Activated T-helper 17 cell treated with anti-CD3 and anti-CD28 coated beads, Interleukin-2, amount 50 U/mL, for 72 hours (primary cell): Measurements from ENCODE around the gene BBS2. TPM values are rescaled to one million over a fixed set of nuclear protein-coding genes. Genes with fewer than 3 reads are reported as not detected.

Experiments used
- ATAC-seq: fragments of 150-1000 bp; cut with Tn5 transposase; replicated peaks from 2 replicates; pipeline ENCODE4 v1.10.0; 2021; ENCODE audit warnings: mild to moderate bottlenecking, moderate library complexity
- H3K27ac Mint-ChIP-seq: one replicate; pipeline ENCODE4 v1.8.0; 2022; ENCODE audit warnings: mixed read lengths
- H3K27me3 Mint-ChIP-seq: one replicate; pipeline ENCODE4 v1.8.0; 2022; ENCODE audit warnings: mixed read lengths
- H3K36me3 Mint-ChIP-seq: one replicate; pipeline ENCODE4 v1.8.0; 2022; ENCODE audit warnings: low read depth, mild to moderate bottlenecking, mixed read lengths
- H3K4me1 Mint-ChIP-seq: one replicate; pipeline ENCODE4 v1.8.0; 2022; ENCODE audit warnings: mixed read lengths
- H3K4me3 Mint-ChIP-seq: one replicate; pipeline ENCODE4 v1.8.0; 2022; ENCODE audit warnings: mild to moderate bottlenecking, mixed read lengths
- H3K9me3 Mint-ChIP-seq: one replicate; pipeline ENCODE4 v1.8.0; 2022; ENCODE audit warnings: mixed read lengths
- total RNA-seq, 2 donors: library from RNA; stranded (reverse); gene quantifications; one replicate each; pipeline ENCODE4 v1.2.3, GENCODE V29; 2022

BBS2 gene
- total RNA-seq, 2 donors from 2014 or later: 18.8 to 23.2 TPM

- peaks cover 83% of the 10 kb centered on the region for H3K36me3 Mint-ChIP-seq
- H3K4me1 Mint-ChIP-seq: peaks cover 13% of the 10 kb centered on the region
- H3K9me3 Mint-ChIP-seq: no peaks in the 10 kb centered on the region
- no peak overlapping the region for H3K4me3 Mint-ChIP-seq
- no peak overlapping the region for H3K27ac Mint-ChIP-seq
- ATAC-seq: no peak
- H3K27me3 Mint-ChIP-seq: no peaks in the 10 kb centered on the region
These were observed 41.4 kb downstream of the BBS2 start for GRCh38 chr16:56478281-56479049.

GRCh38 chr16:56477096-56477878, 42.5 kb downstream of the BBS2 start:
- ATAC-seq: peak; percentile 95

DNA sequence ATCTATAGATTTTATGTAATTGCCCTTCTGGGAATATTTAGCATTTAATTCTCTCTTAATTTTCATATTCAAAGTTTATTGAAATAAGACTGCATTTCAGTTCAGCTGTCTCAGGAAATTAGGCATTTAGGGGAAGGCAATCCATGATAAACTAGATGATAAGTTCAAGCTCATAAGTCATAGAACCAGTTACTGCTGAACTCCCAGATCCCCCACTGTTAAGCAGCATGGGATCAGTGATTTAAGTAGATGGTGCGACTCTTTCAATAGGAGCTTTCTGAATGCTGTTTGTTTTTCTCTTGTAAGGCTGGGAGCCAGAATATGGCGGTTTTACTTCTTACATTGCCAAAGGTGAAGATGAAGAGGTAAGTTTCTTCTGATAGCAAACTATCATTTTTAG, 44.6 kb downstream of the BBS2 start:
- Mint-ChIP-seq H3K27ac (peak overlapping the region; percentile 9), H3K27me3 (no peaks in the 10 kb centered on the region), H3K9me3 (no peaks in the 10 kb centered on the region), H3K4me3 (no peak overlapping the region), H3K4me1 (peaks cover 13% of the 10 kb centered on the region), H3K36me3 (peaks cover 98% of the 10 kb centered on the region)
- no peak for ATAC-seq

More at GRCh38 chr16:56477096-56477878, 42.5 kb downstream of the BBS2 start:
- H3K27me3 Mint-ChIP-seq: no peaks in the 10 kb centered on the region
- peak overlapping the region; percentile 51 for H3K27ac Mint-ChIP-seq
- peaks cover 89% of the 10 kb centered on the region for H3K36me3 Mint-ChIP-seq
- H3K4me3 Mint-ChIP-seq: peak overlapping the region; percentile 34
- H3K4me1 Mint-ChIP-seq: peaks cover 13% of the 10 kb centered on the region
- no peaks in the 10 kb centered on the region for H3K9me3 Mint-ChIP-seq

GRCh38 chr16:56470666-56471065, 49.2 kb downstream of the BBS2 start:
- H3K4me1 Mint-ChIP-seq: no peaks in the 10 kb centered on the region
- no peaks in the 10 kb centered on the region for H3K27me3 Mint-ChIP-seq
- no peaks in the 10 kb centered on the region for H3K9me3 Mint-ChIP-seq
- H3K27ac Mint-ChIP-seq: peak overlapping the region; percentile 22
- H3K36me3 Mint-ChIP-seq: peaks cover 100% of the 10 kb centered on the region
- ATAC-seq: no peak
- no peak overlapping the region for H3K4me3 Mint-ChIP-seq

- Mint-ChIP-seq H3K27me3 (no peaks in the 10 kb centered on the region), H3K36me3 (peaks cover 100% of the 10 kb centered on the region), H3K4me1 (no peaks in the 10 kb centered on the region), H3K9me3 (no peaks in the 10 kb centered on the region), H3K4me3 (no peak overlapping the region), H3K27ac (peak overlapping the region; percentile 22)
- ATAC-seq: no peak
These were observed 49.6 kb downstream of the BBS2 start for GRCh38 chr16:56470232-56470631.

GRCh38 chr16:56469748-56470147, 50.1 kb downstream of the BBS2 start:
- no peaks in the 10 kb centered on the region for H3K4me1 Mint-ChIP-seq
- H3K36me3 Mint-ChIP-seq: peaks cover 100% of the 10 kb centered on the region
- no peak for ATAC-seq
- no peak overlapping the region for H3K4me3 Mint-ChIP-seq
- H3K27me3 Mint-ChIP-seq: no peaks in the 10 kb centered on the region
- H3K9me3 Mint-ChIP-seq: no peaks in the 10 kb centered on the region
- H3K27ac Mint-ChIP-seq: peak overlapping the region; percentile 22

DNA sequence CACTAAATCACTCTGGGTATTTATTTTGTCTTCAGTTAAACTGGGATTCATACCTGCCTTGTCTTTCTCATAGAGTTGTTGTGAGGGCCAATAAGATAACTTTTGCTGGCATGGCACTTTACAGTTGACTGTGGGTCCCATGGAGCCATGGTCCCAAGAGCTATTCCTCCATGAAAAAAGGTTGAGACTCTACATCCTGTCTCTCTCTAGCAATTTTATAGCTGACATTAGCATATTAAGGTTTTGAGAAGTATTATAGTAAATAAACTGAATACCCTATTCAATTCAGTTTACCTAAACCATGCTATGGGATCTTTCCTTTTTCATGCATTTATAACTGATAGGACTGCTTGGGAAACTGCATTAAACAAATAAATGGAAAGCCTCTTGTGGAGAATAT, 51.0 kb downstream of the BBS2 start:
- no peak overlapping the region for H3K27ac Mint-ChIP-seq
- H3K9me3 Mint-ChIP-seq: no peaks in the 10 kb centered on the region
- no peak for ATAC-seq
- H3K36me3 Mint-ChIP-seq: peaks cover 100% of the 10 kb centered on the region
- no peaks in the 10 kb centered on the region for H3K27me3 Mint-ChIP-seq
- H3K4me3 Mint-ChIP-seq: no peak overlapping the region
- H3K4me1 Mint-ChIP-seq: no peaks in the 10 kb centered on the region

DNA sequence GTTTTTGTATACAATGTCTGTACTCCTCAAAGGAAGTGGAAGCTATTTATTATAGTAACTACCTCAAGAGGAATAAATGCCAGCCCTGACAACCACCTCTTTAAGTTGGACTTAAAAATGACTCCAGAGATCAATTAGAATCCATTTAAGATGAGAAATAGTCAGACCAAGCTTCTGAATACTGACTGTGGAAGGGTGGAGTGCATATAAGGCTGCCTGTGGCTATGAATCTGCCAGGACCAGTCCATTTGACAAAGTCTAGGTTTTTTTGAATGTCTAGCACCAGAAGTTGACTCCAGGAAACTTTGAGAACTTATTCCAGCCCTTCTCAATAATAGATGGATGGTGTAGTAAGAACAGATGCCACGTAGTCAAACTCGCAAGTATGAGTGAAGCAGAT, 53.5 kb downstream of the BBS2 start:
- no peaks in the 10 kb centered on the region for H3K27me3 Mint-ChIP-seq
- no peaks in the 10 kb centered on the region for H3K9me3 Mint-ChIP-seq
- H3K36me3 Mint-ChIP-seq: peaks cover 99% of the 10 kb centered on the region
- H3K4me1 Mint-ChIP-seq: no peaks in the 10 kb centered on the region
- no peak for ATAC-seq
- no peak overlapping the region for H3K4me3 Mint-ChIP-seq
- peak overlapping the region; percentile 44 for H3K27ac Mint-ChIP-seq

GRCh38 chr16:56463153-56463552, 56.7 kb downstream of the BBS2 start:
- Mint-ChIP-seq H3K36me3 (peaks cover 99% of the 10 kb centered on the region), H3K27me3 (no peaks in the 10 kb centered on the region), H3K27ac (no peak overlapping the region), H3K9me3 (no peaks in the 10 kb centered on the region), H3K4me1 (no peaks in the 10 kb centered on the region), H3K4me3 (no peak overlapping the region)
- ATAC-seq: no peak

DNA sequence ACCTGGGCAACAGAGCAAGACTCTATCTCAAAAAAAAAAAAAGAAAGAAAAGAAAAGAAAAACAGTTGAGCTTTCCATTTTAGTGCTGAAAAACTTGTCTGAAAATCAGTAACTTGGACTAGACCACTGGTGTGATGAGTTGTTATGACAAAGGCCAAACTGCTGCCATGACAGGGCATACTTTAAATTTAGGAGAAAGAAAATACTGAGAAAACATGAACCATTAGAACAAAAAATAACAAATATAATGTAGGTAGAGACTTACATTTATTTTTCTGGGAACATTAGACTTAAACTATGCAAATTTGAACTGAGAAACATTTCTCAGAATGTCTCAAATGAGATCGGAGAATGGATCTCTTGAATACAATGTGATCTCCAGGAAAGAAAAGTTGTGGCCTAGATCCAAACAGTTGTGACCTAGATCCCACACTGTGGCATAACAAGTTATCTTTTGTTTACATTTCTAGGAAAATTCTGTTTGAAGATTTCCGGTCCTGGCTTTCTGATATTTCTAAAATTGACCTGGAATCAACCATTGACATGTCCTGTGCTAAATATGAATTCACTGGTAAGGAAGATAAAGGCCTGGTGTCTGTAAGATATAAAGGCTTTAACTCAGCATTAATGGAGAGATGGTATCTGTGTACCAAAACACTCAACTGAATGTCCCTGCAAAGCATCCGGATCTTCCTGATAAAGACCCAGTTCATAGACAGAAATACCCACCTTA, 57.6 kb downstream of the BBS2 start:
- Mint-ChIP-seq H3K27me3 (no peaks in the 10 kb centered on the region), H3K9me3 (no peaks in the 10 kb centered on the region), H3K4me1 (no peaks in the 10 kb centered on the region), H3K36me3 (peaks cover 99% of the 10 kb centered on the region), H3K4me3 (no peak overlapping the region), H3K27ac (peak overlapping the region; percentile 13)
- no peak for ATAC-seq

DNA sequence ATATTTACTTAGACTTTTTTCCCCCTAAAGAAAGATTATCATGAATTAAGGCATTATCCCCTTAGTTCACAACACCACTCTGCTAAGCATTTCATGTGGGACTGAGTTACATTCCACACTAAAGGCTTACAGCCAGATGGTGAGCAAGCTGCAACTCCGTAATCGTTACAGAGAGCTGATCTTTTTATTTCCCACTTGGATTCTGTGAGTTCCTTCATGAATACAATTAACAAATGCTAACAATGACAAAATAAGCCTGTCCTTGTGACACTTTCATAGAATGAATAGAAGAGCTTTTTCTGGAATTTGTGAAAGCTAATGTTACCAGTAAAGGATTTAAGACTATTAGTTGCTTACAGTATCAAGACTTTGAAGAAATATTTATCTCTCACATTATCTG, 59.7 kb downstream of the BBS2 start:
- Mint-ChIP-seq H3K27me3 (no peaks in the 10 kb centered on the region), H3K27ac (peak overlapping the region; percentile 34), H3K9me3 (no peaks in the 10 kb centered on the region), H3K36me3 (peaks cover 99% of the 10 kb centered on the region), H3K4me1 (no peaks in the 10 kb centered on the region), H3K4me3 (no peak overlapping the region)
- no peak for ATAC-seq

DNA sequence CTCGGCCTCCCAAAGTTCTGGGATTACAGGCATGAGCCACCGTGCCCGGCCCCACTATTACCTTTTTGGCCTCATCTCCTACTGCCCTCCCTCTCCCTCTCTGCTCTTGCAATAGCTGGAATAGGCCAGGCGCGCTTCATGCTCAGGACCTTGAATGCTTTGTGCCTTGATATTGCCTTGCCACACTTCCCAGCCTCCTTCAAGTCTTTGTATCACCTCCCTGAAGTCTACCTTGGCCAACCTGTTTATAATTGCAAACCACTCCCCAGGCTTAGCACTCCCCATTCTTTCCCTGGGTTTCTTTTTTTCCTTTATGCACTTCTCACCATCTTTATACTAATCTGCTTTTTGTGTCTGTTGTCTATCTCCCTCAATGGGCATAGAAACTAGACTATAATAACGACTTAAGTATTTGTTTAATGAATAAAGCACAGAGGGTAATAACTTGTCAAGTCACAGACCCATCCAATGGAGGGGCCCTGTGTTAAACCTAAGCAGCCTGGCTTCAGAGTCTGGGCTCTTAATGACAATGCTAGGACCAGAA, 61.8 kb downstream of the BBS2 start:
- Mint-ChIP-seq H3K9me3 (no peaks in the 10 kb centered on the region), H3K4me3 (no peak overlapping the region), H3K27me3 (no peaks in the 10 kb centered on the region), H3K4me1 (peaks cover 4% of the 10 kb centered on the region), H3K27ac (no peak overlapping the region), H3K36me3 (peaks cover 97% of the 10 kb centered on the region)
- ATAC-seq: no peak

- Mint-ChIP-seq H3K27ac (peak overlapping the region; percentile 100), H3K9me3 (no peaks in the 10 kb centered on the region), H3K36me3 (peaks cover 92% of the 10 kb centered on the region), H3K4me3 (peak overlapping the region; percentile 88), H3K4me1 (peaks cover 38% of the 10 kb centered on the region), H3K27me3 (no peaks in the 10 kb centered on the region)
- peak; percentile 16 for ATAC-seq
These were observed 67.8 kb downstream of the BBS2 start for GRCh38 chr16:56451753-56452689.
